22Rv1 (cell line): Measurements from ENCODE around the gene HEG1.
A peak's percentile ranks its signal among the peaks of the same experiment; 100 is the strongest.

Source experiments
- H3K27ac ChIP-seq: fragments of 450-650 bp; 2 replicates; pipeline ENCODE4 v1.5.1; 2017
- ZFX ChIP-seq: fragments of 450-650 bp; IDR thresholded peaks from 2 replicates; pipeline ENCODE4 v1.6.1; 2017; ENCODE audit warnings: antibody characterized with exemption, borderline replicate concordance
- TF ChIP-seq, protein P1 (sequence below): fragments of 450-650 bp; IDR thresholded peaks from 2 replicates; pipeline ENCODE4 v1.5.1; 2017; ENCODE audit warnings: mild to moderate bottlenecking

The HEG1 gene

DNA sequence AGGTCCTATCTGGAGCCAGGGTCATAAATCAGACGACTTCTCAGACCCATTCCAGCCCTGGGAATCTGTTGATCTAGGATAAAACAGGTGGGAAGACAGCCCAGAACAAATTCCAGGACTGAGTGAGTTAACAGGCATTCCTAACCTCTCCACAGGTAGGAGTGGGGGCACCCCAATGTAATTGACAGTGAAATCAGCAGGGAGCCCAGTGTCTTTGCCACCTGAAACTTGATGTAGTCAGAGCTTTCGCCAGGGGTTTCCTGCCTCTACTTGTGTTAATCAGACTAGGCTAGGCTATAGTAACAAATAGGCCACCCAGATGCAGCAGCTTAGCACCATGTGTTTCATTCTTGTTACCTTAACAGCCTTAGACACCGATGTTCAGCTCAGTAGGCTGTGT is 2.7 kb upstream of the HEG1 start:
- H3K27ac ChIP-seq, result no peak overlapping the region

DNA sequence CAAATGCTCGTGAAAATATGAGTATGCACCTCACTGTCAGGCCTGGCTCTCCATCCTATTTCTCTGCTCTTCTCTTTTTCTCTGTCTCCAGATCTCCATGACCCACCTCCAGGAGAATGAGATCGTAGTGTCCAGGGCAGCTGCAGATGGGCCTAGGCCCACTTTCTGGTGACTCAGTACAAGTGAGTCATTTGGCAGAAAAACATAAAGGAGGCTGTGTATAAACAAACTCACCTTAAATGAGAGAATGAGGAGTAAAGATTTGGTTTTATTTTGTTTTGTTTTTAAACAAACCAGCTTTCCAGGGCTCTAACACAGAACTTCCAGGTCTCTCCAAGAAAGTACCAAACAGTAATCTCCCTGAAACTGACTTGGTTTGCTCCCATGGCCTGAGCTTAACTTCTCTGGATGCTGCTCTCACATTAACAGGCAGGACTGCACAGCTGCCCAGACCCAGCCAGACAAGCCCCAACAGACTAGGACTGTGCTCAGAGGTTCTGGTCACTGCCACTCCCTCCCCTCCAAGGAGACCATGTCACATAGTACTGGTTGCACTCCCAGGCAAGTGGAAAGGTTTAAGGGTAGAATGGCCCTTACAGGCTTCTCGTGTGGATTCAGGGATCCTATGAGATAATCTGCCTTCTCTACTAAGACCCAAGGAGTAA is 1.5 kb upstream of the HEG1 start:
- TF ChIP-seq, protein P1, sequence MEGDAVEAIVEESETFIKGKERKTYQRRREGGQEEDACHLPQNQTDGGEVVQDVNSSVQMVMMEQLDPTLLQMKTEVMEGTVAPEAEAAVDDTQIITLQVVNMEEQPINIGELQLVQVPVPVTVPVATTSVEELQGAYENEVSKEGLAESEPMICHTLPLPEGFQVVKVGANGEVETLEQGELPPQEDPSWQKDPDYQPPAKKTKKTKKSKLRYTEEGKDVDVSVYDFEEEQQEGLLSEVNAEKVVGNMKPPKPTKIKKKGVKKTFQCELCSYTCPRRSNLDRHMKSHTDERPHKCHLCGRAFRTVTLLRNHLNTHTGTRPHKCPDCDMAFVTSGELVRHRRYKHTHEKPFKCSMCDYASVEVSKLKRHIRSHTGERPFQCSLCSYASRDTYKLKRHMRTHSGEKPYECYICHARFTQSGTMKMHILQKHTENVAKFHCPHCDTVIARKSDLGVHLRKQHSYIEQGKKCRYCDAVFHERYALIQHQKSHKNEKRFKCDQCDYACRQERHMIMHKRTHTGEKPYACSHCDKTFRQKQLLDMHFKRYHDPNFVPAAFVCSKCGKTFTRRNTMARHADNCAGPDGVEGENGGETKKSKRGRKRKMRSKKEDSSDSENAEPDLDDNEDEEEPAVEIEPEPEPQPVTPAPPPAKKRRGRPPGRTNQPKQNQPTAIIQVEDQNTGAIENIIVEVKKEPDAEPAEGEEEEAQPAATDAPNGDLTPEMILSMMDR, result no peak
- no peak for TF ChIP-seq ZFX
- H3K27ac ChIP-seq, result no peak overlapping the region

More for the DNA sequence above, 2.7 kb upstream of the HEG1 start:
- TF ChIP-seq, protein P1, result no peak
- no peak for TF ChIP-seq ZFX

GRCh38 chr3:125055331-125055912 is 375 bp downstream of the HEG1 start:
- no peak overlapping the region for H3K27ac ChIP-seq
- no peak for TF ChIP-seq ZFX
- TF ChIP-seq, protein P1, result peak; percentile 44

DNA sequence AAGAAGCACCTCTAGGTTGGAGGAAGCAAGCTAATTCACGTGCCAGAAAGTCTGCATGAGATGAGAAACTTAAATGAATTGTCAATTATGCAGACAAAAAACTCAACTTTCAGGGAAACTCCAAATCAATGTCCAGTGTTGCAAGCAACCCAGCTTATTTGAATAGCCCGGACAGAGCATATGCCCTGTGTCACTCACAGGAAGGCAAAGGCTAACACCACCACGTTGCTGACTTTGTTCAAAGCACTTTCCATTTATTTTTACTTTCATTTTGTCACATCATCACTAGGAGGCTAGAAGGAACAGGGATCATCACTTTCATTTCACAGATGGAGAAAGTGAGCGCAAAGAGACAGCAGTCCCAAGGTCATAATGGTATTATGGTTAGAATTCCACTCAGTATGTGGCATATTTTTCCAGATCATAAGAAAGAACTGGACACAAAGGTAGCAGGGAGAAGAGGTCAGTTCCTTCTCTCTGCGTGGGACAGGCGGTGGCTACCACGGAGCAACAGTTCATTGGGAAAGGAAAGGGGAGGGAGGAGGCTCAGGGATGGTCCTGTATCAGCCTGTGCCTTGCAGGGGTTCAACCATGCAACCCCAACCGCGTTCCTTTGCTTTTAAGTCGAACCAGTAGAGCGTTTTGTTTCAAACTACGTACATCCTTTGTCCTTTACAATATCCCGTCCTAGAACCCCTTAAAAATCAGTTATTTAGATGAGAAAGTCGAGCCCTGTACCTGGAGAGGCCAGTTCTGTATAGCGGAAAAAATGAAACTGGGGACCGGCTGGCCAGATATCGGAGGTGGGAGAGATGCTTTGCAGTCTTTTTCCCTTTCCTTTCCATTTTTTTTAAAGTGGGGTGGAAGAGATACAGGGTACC is 1.1 kb downstream of the HEG1 start:
- no peak for TF ChIP-seq ZFX
- TF ChIP-seq, protein P1, result no peak
- no peak overlapping the region for H3K27ac ChIP-seq

DNA sequence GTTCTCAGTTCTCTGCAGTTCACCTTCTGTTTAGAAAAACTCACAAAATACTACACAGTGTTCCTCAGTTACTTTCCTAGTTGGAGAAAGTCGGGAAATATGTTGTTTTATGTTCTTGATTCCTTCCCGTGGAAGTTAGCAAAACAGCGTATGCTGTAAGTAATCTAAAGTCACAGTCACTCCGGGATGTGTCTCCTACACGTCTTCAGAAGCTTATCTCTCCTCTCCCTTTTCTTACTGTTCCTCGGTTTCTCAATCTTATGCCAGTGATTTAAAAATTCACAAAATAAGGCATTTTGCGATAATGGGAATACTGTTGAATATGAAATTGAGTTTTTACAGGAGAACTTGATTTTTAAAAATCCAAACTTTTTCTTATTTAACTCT is 1.7 kb downstream of the HEG1 start:
- H3K27ac ChIP-seq, result no peak overlapping the region
- TF ChIP-seq ZFX, result no peak
- TF ChIP-seq, protein P1, result no peak

DNA sequence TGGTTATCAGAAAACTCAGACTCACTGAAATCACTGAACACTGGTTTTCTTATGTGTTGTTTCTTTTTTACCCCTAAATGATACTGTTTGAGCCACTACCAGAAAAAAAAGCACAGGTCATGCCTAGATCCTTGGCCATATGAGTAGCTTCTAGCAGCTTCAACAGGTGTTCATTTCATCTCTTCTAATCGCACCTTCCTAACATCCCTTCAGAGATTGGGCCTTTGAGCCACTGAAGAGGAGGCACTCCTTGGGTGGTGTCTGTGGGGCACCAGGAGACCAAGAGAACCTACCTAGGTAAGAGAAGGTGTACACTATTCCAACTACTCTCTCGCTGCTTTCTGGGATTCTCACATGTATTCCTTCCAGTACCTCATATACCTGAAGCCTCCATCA is 2.5 kb downstream of the HEG1 start:
- H3K27ac ChIP-seq, result no peak overlapping the region
- TF ChIP-seq ZFX, result no peak
- TF ChIP-seq, protein P1, result no peak
